DMS79 (cell line): Measurements from ENCODE around the gene LILRA5.
"Not testable (repeated sequence)": the region's sequence is repeated elsewhere in the genome, so short reads cannot be mapped to it uniquely, and the experiment has no call there.

Experiments used
- DNase-seq: peaks from one replicate; lab custom pipeline; 2025; lab: John Stamatoyannopoulos, UW

LILRA5 gene

DNA sequence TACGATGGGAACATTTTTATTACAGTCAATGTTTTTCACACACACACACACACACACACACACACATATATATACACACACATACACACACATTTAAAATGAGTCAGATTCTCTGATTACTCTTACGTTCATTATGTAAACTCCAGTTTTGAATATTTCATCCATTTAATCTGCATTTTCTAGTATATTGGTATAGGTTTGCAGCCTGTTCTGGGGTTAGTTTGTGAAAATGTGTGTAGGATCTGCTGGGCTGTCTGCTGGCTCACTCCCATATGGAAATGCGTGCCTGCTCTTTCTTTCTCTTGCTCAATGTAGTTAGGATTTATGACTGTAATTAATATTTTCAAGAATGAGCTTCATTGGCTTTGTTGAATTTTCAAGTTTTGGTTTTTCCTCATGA lies 39.1 kb downstream of the LILRA5 start:
- no peak for DNase-seq

DNA sequence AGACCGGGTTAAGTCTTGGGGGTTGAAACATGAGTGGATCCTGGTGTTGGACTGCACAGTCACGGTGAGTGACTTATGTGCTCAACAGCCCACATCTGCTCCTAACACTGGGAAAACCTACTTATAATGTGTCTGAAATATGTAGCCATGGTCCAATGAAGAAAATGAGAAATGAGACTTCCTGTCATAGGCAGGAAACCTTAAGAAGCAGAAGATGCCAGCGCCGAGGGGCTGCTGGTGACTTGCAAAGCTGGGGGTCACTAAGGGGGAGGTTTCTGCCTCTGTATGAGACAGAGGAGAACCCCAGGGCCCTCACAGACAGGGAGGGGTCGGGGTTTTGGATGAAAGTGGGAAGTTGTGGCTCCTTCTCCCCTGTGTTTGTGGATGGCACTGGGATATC lies 40.8 kb downstream of the LILRA5 start:
- DNase-seq = not testable (repeated sequence)

DNA sequence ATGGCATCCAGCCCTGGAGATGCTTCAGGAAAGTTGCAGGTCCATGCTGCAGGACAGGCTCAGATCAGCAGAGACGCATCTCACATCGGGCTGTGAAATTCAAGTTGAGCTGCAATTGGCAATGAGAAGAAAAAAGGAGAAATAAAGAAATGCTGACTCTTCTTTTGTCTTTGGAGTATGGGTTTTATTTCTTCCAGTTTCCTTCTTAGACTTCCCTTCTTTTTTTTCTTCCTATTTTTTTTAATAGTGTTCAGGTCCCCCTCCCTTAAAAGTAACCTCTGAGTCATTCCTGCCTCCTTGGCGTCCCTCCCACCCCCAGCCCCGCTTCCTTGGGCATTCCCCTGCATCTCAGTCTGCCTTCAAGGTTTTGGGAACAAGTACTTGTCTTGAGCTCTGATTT lies 41.4 kb downstream of the LILRA5 start:
- not testable (repeated sequence) for DNase-seq

DNA sequence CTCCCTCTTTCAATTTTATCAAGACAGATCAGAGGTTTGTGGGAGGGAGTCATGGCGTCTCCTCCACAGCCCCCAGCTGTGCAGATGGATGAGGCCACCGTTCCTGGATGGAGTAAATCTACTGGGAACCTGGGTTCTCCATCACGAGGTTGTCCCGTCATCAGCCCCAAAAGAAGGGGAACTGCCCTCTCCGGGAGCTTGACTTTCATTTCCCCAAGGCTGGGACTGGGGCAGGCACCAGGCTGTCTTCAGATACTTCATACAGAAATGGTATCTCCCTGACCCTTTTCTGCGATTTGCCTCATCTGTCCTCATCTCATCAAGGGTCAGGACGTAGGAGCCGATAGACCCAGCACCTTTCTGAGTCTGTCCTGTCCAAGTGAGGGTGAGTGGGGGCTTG lies 41.9 kb downstream of the LILRA5 start:
- DNase-seq = no peak

DNA sequence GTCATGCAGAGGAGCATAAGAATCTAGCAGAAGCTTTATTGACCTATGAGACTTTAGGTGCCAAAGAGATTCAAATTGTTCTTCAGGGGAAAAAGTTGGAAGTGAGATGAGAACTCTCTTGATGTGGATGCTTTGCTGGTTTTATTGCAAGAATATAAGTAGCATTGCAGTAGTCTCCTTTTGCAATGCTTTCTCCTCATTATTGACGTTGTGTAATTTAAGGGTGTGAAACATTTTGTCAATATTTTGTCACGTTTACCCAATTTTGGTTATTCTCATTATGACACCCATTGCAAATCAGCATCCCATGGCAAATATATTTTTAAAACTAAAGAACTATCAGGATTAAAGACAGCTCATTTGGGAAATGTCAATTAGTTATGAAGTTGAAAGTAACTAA lies 44.0 kb downstream of the LILRA5 start:
- DNase-seq = no peak

DNA sequence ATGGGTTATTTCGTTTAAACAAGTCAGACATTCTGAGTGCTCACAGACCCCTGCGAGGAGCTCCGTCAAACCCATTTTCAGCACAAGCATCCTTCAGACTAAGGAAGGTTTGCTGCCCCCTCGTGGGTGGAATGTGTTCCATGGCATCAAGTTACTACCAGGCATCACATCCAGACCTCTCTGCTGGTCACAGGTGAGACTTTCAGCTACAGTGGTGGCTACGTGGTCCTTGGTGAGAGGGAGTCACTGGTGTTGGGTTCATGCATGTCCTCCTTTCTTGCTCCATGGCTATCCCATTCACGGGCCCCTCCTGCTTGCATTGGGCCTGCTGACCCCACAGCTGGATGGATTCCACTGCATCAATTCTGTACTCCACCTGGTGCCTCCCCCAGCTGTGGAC lies 46.8 kb downstream of the LILRA5 start:
- DNase-seq = peak; percentile 46

DNA sequence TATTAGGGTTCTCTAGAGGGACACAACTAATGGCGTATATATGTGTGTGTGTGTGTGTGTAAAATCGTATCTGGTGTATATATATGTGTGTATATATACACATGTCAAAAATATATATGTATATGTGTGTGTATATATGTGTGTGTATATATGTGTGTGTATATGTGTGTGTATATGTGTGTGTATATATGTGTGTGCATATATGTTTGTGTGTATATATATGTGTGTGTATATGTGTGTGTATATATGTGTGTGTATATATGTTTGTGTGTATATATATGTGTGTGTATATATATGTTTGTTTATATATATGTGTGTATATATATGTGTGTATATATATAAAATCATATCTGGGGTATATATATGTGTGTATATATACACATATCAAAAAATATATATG lies 50.5 kb downstream of the LILRA5 start:
- no peak for DNase-seq

DNA sequence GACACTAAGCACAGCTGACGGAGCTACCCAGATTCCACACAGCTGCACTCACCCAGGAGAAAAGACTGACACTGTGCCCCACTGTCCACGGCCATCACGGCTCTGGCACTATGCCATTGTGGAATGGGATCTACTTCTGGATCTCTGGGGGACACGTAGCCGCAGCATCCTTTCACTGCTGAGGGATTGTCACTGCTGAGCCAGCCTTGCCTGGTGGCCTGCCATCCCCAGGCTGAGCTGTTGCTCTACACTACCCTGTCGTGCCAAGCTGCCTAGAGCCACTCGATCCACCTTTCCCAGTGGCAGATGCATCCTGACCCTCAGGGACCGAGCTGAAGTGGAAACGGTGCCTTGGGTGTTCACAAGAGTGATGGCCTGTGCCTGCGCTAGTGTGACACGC lies 50.9 kb downstream of the LILRA5 start:
- no peak for DNase-seq

DNA sequence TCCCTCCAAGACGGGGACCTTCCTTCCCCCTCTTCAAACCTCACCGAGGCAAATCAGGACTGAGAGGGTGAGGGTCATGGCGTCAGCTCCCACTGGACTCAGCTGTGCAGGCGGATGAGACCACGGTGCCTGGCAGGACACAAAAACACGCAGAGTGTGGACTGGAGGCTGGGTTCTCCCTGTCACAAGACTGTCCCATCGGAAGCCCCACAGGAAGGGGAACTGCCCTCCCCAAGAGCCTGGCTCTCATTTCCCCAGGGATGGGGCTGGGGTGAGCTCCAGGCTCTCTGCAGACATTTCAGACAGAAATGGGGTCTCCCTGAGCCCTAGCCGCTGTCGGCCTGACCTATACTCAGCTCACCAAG lies 55.9 kb downstream of the LILRA5 start, which contains the start of gene LILRB5:
Gene LILRB5 (minus strand): TSS at position 158 of the 365 bp plus-strand sequence. CDS start 80 bp downstream, at position 78.
- DNase-seq = no peak
